IMR-90 (cell line): ENCODE measurements around the gene CCND3. TPM values are rescaled to one million over a fixed set of nuclear protein-coding genes. Genes with fewer than 3 reads are reported as not detected.

Source experiments
- ATAC-seq: fragments of 200-7000 bp; cut with Tn5 transposase; 2 replicates; pipeline ENCODE4 v1.9.1; 2020; ENCODE audit warnings: low read depth, mild to moderate bottlenecking, moderate library complexity
- BruUV-seq: library from RNA; stranded (reverse); fragments of 400-500 nt; replicated peaks from 2 replicates; lab custom pipeline; 2021; lab: Mats Ljungman, UMichigan
- CTCF ChIA-PET: fragments of 300-600 bp; formaldehyde crosslinking; extraction: SDS; loops from one replicate; lab custom pipeline; 2021; ENCODE audit warnings: antibody characterized with exemption; lab: Yijun Ruan, JAX
- POLR2A ChIA-PET: fragments of 300-600 bp; sonication (Branson Sonifier 250); formaldehyde crosslinking; loops from one replicate; lab custom pipeline; 2022; ENCODE audit warnings: antibody characterized with exemption; ENCODE audit not compliant: unreplicated experiment; lab: Charles Lee
- DNase-seq: peaks from one replicate; pipeline ENCODE4 v3.0.0; 2013
- H2AFZ ChIP-seq: replicated peaks from 2 replicates; pipeline ENCODE3; 2013; ENCODE audit warnings: low read length, mild to moderate bottlenecking; ENCODE audit not compliant: poor library complexity
- H2AK5ac ChIP-seq: 2 replicates; pipeline ENCODE4 v1.6.1; 2013; ENCODE audit warnings: low read depth, low read length, inconsistent platforms
- H2AK9ac ChIP-seq: replicated peaks from 2 replicates; pipeline ENCODE3; 2013; ENCODE audit warnings: mild to moderate bottlenecking, low read depth, low read length, moderate library complexity; ENCODE audit not compliant: poor library complexity
- H2BK120ac ChIP-seq: 2 replicates; pipeline ENCODE4 v1.6.1; 2013; ENCODE audit warnings: low read depth, low read length, inconsistent platforms
- H2BK15ac ChIP-seq: 3 replicates; pipeline ENCODE4 v1.6.1; 2013; ENCODE audit warnings: low read depth, low read length, inconsistent platforms
- H2BK20ac ChIP-seq: 2 replicates; pipeline ENCODE4 v1.6.1; 2013; ENCODE audit warnings: low read depth, mild to moderate bottlenecking, inconsistent platforms, low read length, moderate library complexity
- H2BK5ac ChIP-seq: 2 replicates; pipeline ENCODE4 v1.6.1; 2013; ENCODE audit warnings: mild to moderate bottlenecking, low read depth, low read length, inconsistent platforms; ENCODE audit not compliant: poor library complexity, severe bottlenecking
- H3K14ac ChIP-seq: replicated peaks from 2 replicates; pipeline ENCODE4 v1.6.1; 2013; ENCODE audit warnings: low read depth, low read length, inconsistent platforms
- H3K18ac ChIP-seq: 2 replicates; pipeline ENCODE4 v1.6.1; 2013; ENCODE audit warnings: low read depth, low read length, control low read depth
- H3K23ac ChIP-seq: 2 replicates; pipeline ENCODE4 v1.6.1; 2013; ENCODE audit warnings: low read depth, low read length, inconsistent platforms
- H3K27ac ChIP-seq: 2 replicates; pipeline ENCODE4 v1.5.1; 2013; ENCODE audit warnings: mild to moderate bottlenecking, control low read depth, low read length; ENCODE audit not compliant: insufficient read depth
- H3K27me3 ChIP-seq: 2 replicates; pipeline ENCODE4 v1.6.1; 2013; ENCODE audit warnings: low read length; ENCODE audit not compliant: control insufficient read depth, insufficient read depth
- H3K36me3 ChIP-seq: 2 replicates; pipeline ENCODE4 v1.6.1; 2013; ENCODE audit warnings: low read length, mixed read lengths; ENCODE audit not compliant: control insufficient read depth, insufficient read depth
- H3K4ac ChIP-seq: 2 replicates; pipeline ENCODE4 v1.6.1; 2013; ENCODE audit warnings: low read depth, low read length, inconsistent platforms
- H3K4me1 ChIP-seq: 2 replicates; pipeline ENCODE4 v1.6.1; 2013; ENCODE audit warnings: low read length, mixed read lengths; ENCODE audit not compliant: control insufficient read depth, insufficient read depth
- H3K4me2 ChIP-seq: 2 replicates; pipeline ENCODE4 v1.6.1; 2013; ENCODE audit warnings: low read depth, mild to moderate bottlenecking, control low read depth, low read length, moderate library complexity
- H3K4me3 ChIP-seq: 2 replicates; pipeline ENCODE4 v1.5.1; 2013; ENCODE audit warnings: low read depth, mild to moderate bottlenecking, control low read depth, low read length, moderate library complexity; ENCODE audit not compliant: insufficient read depth
- H3K56ac ChIP-seq: 2 replicates; pipeline ENCODE4 v1.6.1; 2013; ENCODE audit warnings: low read length, inconsistent platforms; ENCODE audit not compliant: insufficient read depth; ENCODE audit errors: extremely low read depth
- H3K79me1 ChIP-seq, 2 experiments: 2 replicates each; pipeline ENCODE4 v1.6.1; 2013; ENCODE audit warnings: low read length in 2 of 2, inconsistent platforms in 1 of 2, low read depth in 1 of 2
- H3K9ac ChIP-seq: 2 replicates; pipeline ENCODE4 v1.6.1; 2013; ENCODE audit warnings: low read depth, low read length, control low read depth
- H3K9me1 ChIP-seq: 2 replicates; pipeline ENCODE4 v1.6.1; 2013; ENCODE audit warnings: low read length, inconsistent platforms; ENCODE audit not compliant: insufficient read depth
- H3K9me3 ChIP-seq: 2 replicates; pipeline ENCODE4 v1.6.1; 2013; ENCODE audit warnings: low read length; ENCODE audit not compliant: control insufficient read depth, insufficient read depth
- H4K20me1 ChIP-seq: 2 replicates; pipeline ENCODE4 v1.6.1; 2013; ENCODE audit warnings: low read length, inconsistent platforms; ENCODE audit not compliant: insufficient read depth
- H4K5ac ChIP-seq: 2 replicates; pipeline ENCODE4 v1.6.1; 2013; ENCODE audit warnings: mild to moderate bottlenecking, low read depth, low read length, control low read depth
- H4K8ac ChIP-seq, 2 experiments: 2 replicates each; pipeline ENCODE4 v1.6.1; 2013; ENCODE audit warnings: low read depth in 2 of 2, low read length in 2 of 2, control low read depth in 1 of 2, inconsistent platforms in 1 of 2
- H4K91ac ChIP-seq: 2 replicates; pipeline ENCODE4 v1.6.1; 2013; ENCODE audit warnings: low read depth, low read length, inconsistent platforms; ENCODE audit not compliant: insufficient read depth
- CTCF ChIP-seq: conservative IDR thresholded peaks from 2 replicates; pipeline ENCODE4 v1.5.1; 2012; ENCODE audit warnings: mild to moderate bottlenecking, low read depth, low read length, improper control_type of control experiment
- FOS ChIP-seq: fragments of 150-350 bp; IDR thresholded peaks from 2 replicates; pipeline ENCODE4 v1.6.1; 2016; ENCODE audit warnings: low read depth, low read length
- MXI1 ChIP-seq: IDR thresholded peaks from 2 replicates; pipeline ENCODE4 v1.6.1; 2012; ENCODE audit warnings: low read depth, mild to moderate bottlenecking, low read length, moderate library complexity, borderline replicate concordance
- NFE2L2 ChIP-seq: fragments of 150-350 bp; IDR thresholded peaks from 2 replicates; pipeline ENCODE4 v1.6.1; 2016; ENCODE audit warnings: low read depth, mild to moderate bottlenecking, low read length
- RCOR1 ChIP-seq: IDR thresholded peaks from 2 replicates; pipeline ENCODE4 v1.6.1; 2012; ENCODE audit warnings: mild to moderate bottlenecking, low read length, improper control_type of control experiment; ENCODE audit not compliant: insufficient replicate concordance
- SMC3 ChIP-seq: fragments of 150-350 bp; IDR thresholded peaks from 2 replicates; pipeline ENCODE4 v1.6.1; 2016; ENCODE audit warnings: low read depth, mild to moderate bottlenecking, antibody characterized with exemption, low read length, moderate library complexity
- USF2 ChIP-seq: fragments of 150-350 bp; IDR thresholded peaks from 2 replicates; pipeline ENCODE4 v1.6.1; 2017; ENCODE audit warnings: mild to moderate bottlenecking, antibody characterized with exemption, low read length, low read depth
- WGBS, 2 experiments: methylation state at CpG; one replicate each; pipeline versions ENCODE4 v1.1.5 to v1.1.7; 2013; ENCODE audit warnings: missing lambda C conversion rate in 2 of 2; ENCODE audit not compliant: insufficient read length in 1 of 2; ENCODE audit errors: extremely low coverage in 2 of 2; 5-methylcytosine and 5-hydroxymethylcytosine counted together
- dilution Hi-C: fragments of 300-500 bp; cut with HindIII; formaldehyde crosslinking; loops from one replicate; pipeline ENCODE4 v1.14.3; 2018; ENCODE audit warnings: low sequenced_read_pairs; ENCODE audit not compliant: unreplicated experiment
- in situ Hi-C: fragments of 300-500 bp; cut with MboI; formaldehyde crosslinking; loops from 3 replicates; pipeline ENCODE4 v1.14.3; 2019; ENCODE audit warnings: low sequenced_read_pairs, inconsistent platforms, mixed read lengths
- intact Hi-C: fragments of 100-400 bp; cut with micrococcal nuclease; formaldehyde crosslinking; loops from 2 replicates; pipeline ENCODE4 v1.10.0; 2022
- polyA plus RNA-seq, 3 experiments: library from polyadenylated mRNA; depleted of rRNA; stranded (reverse); fragments of >200 nt; gene quantifications; 2 replicates each; pipeline ENCODE4 v1.2.3, GENCODE V29; 2012; ENCODE audit warnings: low replicate concordance in 1 of 3
- total RNA-seq: library from RNA; depleted of rRNA; stranded (reverse); fragments of >200 nt; gene quantifications from 2 replicates; pipeline ENCODE4 v1.2.3, GENCODE V29; 2012

Gene CCND3
- total and polyA plus RNA-seq, 2 of the 4 experiments (the other 2 are of a cell fraction), result 19.2 to 61.9 TPM

- H2BK120ac ChIP-seq, result no peak overlapping the region
- in situ Hi-C loops (no loop called here), intact Hi-C loops (no loop called here), dilution Hi-C loops (no loop called here)
- H3K9me3 ChIP-seq, result no peaks in the 10 kb centered on the region
- H3K9ac ChIP-seq, result no peak overlapping the region
- POLR2A ChIA-PET, result no interaction called here
- H3K18ac ChIP-seq, result no peak overlapping the region
- ATAC-seq (no peak), DNase-seq (no peak)
- no peak overlapping the region for H2AK5ac ChIP-seq
- no peak overlapping the region for H2BK20ac ChIP-seq
- H3K56ac ChIP-seq, result no peak overlapping the region
- no peak overlapping the region for H3K4ac ChIP-seq
- H3K23ac ChIP-seq, result no peak overlapping the region
- no peak overlapping the region for H3K14ac ChIP-seq
- no TSS peak for BruUV-seq
- no peaks in the 10 kb centered on the region; the same call in 1 of the 2 replicates for H3K27me3 ChIP-seq
- no peak overlapping the region for H3K4me3 ChIP-seq
- H3K36me3 ChIP-seq, result no peaks in the 10 kb centered on the region
- no peak overlapping the region for H4K5ac ChIP-seq
- H2AFZ ChIP-seq, result no peak overlapping the region
- CTCF ChIA-PET, result no interaction called here
- H2AK9ac ChIP-seq, result no peak overlapping the region
- no peak overlapping the region for H2BK15ac ChIP-seq
- H3K4me2 ChIP-seq, result no peak overlapping the region
- no peaks in the 10 kb centered on the region for H3K79me1 ChIP-seq
- no peak overlapping the region for H3K27ac ChIP-seq
- no peaks in the 10 kb centered on the region for H3K4me1 ChIP-seq
- WGBS, 2 experiments, result no CpG with 5 or more reads among the region's 4 CpGs
- H4K91ac ChIP-seq, result no peak overlapping the region
- H4K8ac ChIP-seq, result no peak overlapping the region
- no peak overlapping the region for H2BK5ac ChIP-seq
- H4K20me1 ChIP-seq, result no peaks in the 10 kb centered on the region
- no peaks in the 10 kb centered on the region for H3K9me1 ChIP-seq
- TF ChIP-seq SMC3 (no peak), RCOR1 (no peak), USF2 (no peak), FOS (no peak), CTCF (no peak), MXI1 (no peak), NFE2L2 (no peak)
Observed at GRCh38 chr6:41984623-41985022, 43.0 kb upstream of the CCND3 start.
